Measurements from ENCODE around the gene CRHBP. TPM values are rescaled to one million over a fixed set of nuclear protein-coding genes. Genes with fewer than 3 reads are reported as not detected.

The CRHBP gene
- total RNA-seq, 1 experiment from 2014 or later, result not detected

DNA sequence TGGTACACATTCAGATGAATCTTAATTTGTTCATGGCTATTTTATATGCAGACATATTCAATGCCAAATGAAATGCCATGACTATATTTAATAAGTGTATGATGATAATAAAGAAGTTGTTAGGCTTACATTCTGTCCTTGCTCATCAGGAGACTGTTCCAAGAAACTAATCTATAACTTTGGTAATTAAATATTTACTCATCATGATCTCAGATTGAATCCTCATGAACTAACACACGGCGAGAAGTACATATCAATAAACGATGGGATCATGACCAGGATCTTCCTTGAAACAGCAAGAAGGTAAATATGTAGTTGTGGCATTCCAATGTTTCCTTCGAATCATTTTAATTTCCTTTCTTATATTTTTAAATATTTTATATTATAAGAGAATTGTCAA is 64.8 kb downstream of the CRHBP start (continued):
- TF ChIP-seq, protein P1, sequence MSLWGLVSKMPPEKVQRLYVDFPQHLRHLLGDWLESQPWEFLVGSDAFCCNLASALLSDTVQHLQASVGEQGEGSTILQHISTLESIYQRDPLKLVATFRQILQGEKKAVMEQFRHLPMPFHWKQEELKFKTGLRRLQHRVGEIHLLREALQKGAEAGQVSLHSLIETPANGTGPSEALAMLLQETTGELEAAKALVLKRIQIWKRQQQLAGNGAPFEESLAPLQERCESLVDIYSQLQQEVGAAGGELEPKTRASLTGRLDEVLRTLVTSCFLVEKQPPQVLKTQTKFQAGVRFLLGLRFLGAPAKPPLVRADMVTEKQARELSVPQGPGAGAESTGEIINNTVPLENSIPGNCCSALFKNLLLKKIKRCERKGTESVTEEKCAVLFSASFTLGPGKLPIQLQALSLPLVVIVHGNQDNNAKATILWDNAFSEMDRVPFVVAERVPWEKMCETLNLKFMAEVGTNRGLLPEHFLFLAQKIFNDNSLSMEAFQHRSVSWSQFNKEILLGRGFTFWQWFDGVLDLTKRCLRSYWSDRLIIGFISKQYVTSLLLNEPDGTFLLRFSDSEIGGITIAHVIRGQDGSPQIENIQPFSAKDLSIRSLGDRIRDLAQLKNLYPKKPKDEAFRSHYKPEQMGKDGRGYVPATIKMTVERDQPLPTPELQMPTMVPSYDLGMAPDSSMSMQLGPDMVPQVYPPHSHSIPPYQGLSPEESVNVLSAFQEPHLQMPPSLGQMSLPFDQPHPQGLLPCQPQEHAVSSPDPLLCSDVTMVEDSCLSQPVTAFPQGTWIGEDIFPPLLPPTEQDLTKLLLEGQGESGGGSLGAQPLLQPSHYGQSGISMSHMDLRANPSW (CRISPR knock-in tag; conservative IDR thresholded peaks at IDR 0.05; ENCODE audit: low read depth), result no peak

Other genes with a start within 250 kb of the CRHBP start
- gene F2R, start 236.9 kb upstream of the CRHBP start, total RNA-seq (2021), result 18.4 to 19.8 TPM (median 19.0 TPM) in 3 replicates
- gene F2RL1, start 134.0 kb upstream of the CRHBP start, total RNA-seq (2021), result 37.3 to 38.9 TPM (median 37.5 TPM) in 3 replicates
- not detected in 3 replicates for gene S100Z, start 103.0 kb upstream of the CRHBP start, total RNA-seq (2021)
- 20.2 to 23.2 TPM (median 21.2 TPM) in 3 replicates for gene AGGF1, start 77.4 kb downstream of the CRHBP start, total RNA-seq (2021)
- 3.6 to 7.0 TPM (median 5.7 TPM) in 3 replicates for gene ZBED3, start 134.2 kb downstream of the CRHBP start, total RNA-seq (2021)